Body of pancreas (tissue), 4 donors: ENCODE data around the gene MPND.

Source experiments
- CTCF ChIP-seq, 7 experiments: fragments of 450-650 bp in 4 of 7; fragments of 200-600 bp in 3 of 7; sonication (generic) in 3 of 7; IDR thresholded peaks; one replicate each; pipeline ENCODE4 v1.5.1; 2016 to 2019; ENCODE audit warnings: antibody characterized with exemption in 7 of 7
- POLR2A ChIP-seq, 3 donors: fragments of 450-650 bp; IDR thresholded peaks; one replicate each; pipeline ENCODE4 v1.6.1; 2016; ENCODE audit warnings: antibody characterized with exemption in 3 of 3, mild to moderate bottlenecking in 2 of 3

- TF ChIP-seq CTCF (IDR thresholded peaks at IDR 0.05): no peak
- TF ChIP-seq POLR2A (IDR thresholded peaks at IDR 0.05): no peak
These were observed 45.1 kb downstream of the MPND start for GRCh38 chr19:4388337-4389063.
